OCI-LY7 (cell line): Measurements from ENCODE around the gene UFM1. TPM values are rescaled to one million over a fixed set of nuclear protein-coding genes. Genes with fewer than 3 reads are reported as not detected.

Source experiments
- BruUV-seq: library from RNA; stranded (reverse); fragments of 400-500 nt; replicated peaks from 2 replicates; lab custom pipeline; 2021; lab: Mats Ljungman, UMichigan
- CTCF ChIA-PET: fragments of 300-600 bp; sonication (Branson Sonifier 250); formaldehyde crosslinking; loops from one replicate; lab custom pipeline; 2022; ENCODE audit warnings: antibody characterized with exemption; ENCODE audit not compliant: unreplicated experiment; lab: Charles Lee
- POLR2A ChIA-PET: fragments of 300-600 bp; sonication (Branson Sonifier 250); formaldehyde crosslinking; loops from one replicate; lab custom pipeline; 2022; ENCODE audit warnings: antibody characterized with exemption; lab: Charles Lee
- DNase-seq: peaks from one replicate; pipeline ENCODE4 v3.0.0-alpha.2; 2015; ENCODE audit warnings: low spot score
- H2AFZ ChIP-seq: fragments of 200-600 bp; sonication (generic), shearing (Covaris generic); 2 replicates; pipeline ENCODE4 v1.6.1; 2014; ENCODE audit warnings: mild to moderate bottlenecking, antibody characterized with exemption, low read length, moderate library complexity
- H3K27ac ChIP-seq: fragments of 200-600 bp; sonication (generic); 2 replicates; pipeline ENCODE4 v1.5.1; 2014; ENCODE audit warnings: mixed run types, low read depth, mild to moderate bottlenecking, moderate library complexity, low read length, inconsistent platforms; ENCODE audit not compliant: poor library complexity, severe bottlenecking
- H3K36me3 ChIP-seq: fragments of 200-600 bp; sonication (generic); 2 replicates; pipeline ENCODE4 v1.6.1; 2014; ENCODE audit warnings: mild to moderate bottlenecking, antibody characterized with exemption, low read length, moderate library complexity, mixed read lengths; ENCODE audit not compliant: insufficient read depth
- H3K4me1 ChIP-seq: fragments of 200-600 bp; sonication (generic); 2 replicates; pipeline ENCODE4 v1.5.1; 2014; ENCODE audit warnings: mild to moderate bottlenecking, low read length; ENCODE audit not compliant: insufficient read depth, poor library complexity, severe bottlenecking
- H3K4me2 ChIP-seq: fragments of 200-600 bp; sonication (generic); 2 replicates; pipeline ENCODE4 v1.6.1; 2014; ENCODE audit warnings: mild to moderate bottlenecking, low read length
- H3K4me3 ChIP-seq: fragments of 200-600 bp; sonication (generic); 2 replicates; pipeline ENCODE4 v1.5.1; 2014; ENCODE audit warnings: mild to moderate bottlenecking, low read depth, low read length; ENCODE audit not compliant: poor library complexity, severe bottlenecking
- H3K79me2 ChIP-seq: fragments of 200-600 bp; sonication (generic); 2 replicates; pipeline ENCODE4 v1.6.1; 2016; ENCODE audit warnings: low read depth, mild to moderate bottlenecking, low read length, moderate library complexity, mixed read lengths; ENCODE audit not compliant: insufficient read depth
- H3K9me2 ChIP-seq: fragments of 200-600 bp; sonication (generic); 2 replicates; pipeline ENCODE4 v1.6.1; 2016; ENCODE audit warnings: mild to moderate bottlenecking, low read length, mixed read lengths; ENCODE audit not compliant: insufficient read depth
- H3K9me3 ChIP-seq: fragments of 200-600 bp; sonication (generic); 2 replicates; pipeline ENCODE4 v1.6.1; 2014; ENCODE audit warnings: mild to moderate bottlenecking, mixed run types, low read length, mixed read lengths
- H4K20me1 ChIP-seq: fragments of 200-600 bp; sonication (generic); 2 replicates; pipeline ENCODE4 v1.6.1; 2014; ENCODE audit warnings: mild to moderate bottlenecking, antibody characterized with exemption, low read length, moderate library complexity, mixed read lengths; ENCODE audit not compliant: insufficient read depth
- CTCF ChIP-seq: fragments of 200-600 bp; sonication (generic); conservative IDR thresholded peaks from 2 replicates; pipeline ENCODE4 v1.5.1; 2014; ENCODE audit warnings: mild to moderate bottlenecking, antibody characterized with exemption, low read length, moderate library complexity, mixed read lengths
- EZH2phosphoT487 ChIP-seq: fragments of 200-600 bp; sonication (generic); IDR thresholded peaks from 2 replicates; pipeline ENCODE4 v1.6.1; 2018; ENCODE audit warnings: low read depth, borderline replicate concordance, mild to moderate bottlenecking, mixed run types, antibody characterized with exemption, low read length, moderate library complexity, mixed read lengths
- intact Hi-C: fragments of 100-400 bp; cut with micrococcal nuclease; formaldehyde crosslinking; loops from one replicate; pipeline ENCODE4 v1.10.0; 2022; ENCODE audit not compliant: unreplicated experiment
- total RNA-seq, 2 experiments: library from RNA; depleted of rRNA in 1 of 2; stranded (reverse); fragments of >200 nt in 1 of 2; shearing (Covaris generic) in 1 of 2; gene quantifications; 2 replicates each; pipeline ENCODE4 v1.2.3, GENCODE V29; 2014 to 2022

UFM1 gene
- total RNA-seq, 2 experiments from 2014 or later: 33.3 to 46.9 TPM

DNA sequence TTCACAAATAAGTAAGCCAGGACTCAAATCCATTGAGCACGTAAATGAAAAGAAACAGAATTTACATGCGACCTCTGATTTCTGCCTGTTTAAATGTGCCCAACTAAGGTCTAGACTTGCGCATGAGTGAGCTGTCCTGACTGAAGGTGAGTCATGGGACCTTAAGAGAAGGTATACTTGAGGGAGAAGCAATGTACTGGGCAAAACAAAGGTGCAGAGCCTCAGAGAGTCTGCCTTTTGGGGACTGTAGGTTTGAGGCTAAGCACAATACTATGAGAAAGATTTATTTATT lies 45.8 kb downstream of the UFM1 start:
- H3K9me2 ChIP-seq: no peaks in the 10 kb centered on the region
- ChIA-PET POLR2A (no interaction called here), CTCF (no interaction called here)
- no peaks in the 10 kb centered on the region for H3K36me3 ChIP-seq
- TF ChIP-seq EZH2phosphoT487 (no peak), CTCF (no peak)
- intact Hi-C loops: no loop called here
- no peak overlapping the region for H3K4me3 ChIP-seq
- H3K4me2 ChIP-seq: no peak overlapping the region
- H3K9me3 ChIP-seq: no peaks in the 10 kb centered on the region
- no peaks in the 10 kb centered on the region for H3K4me1 ChIP-seq
- no peaks in the 10 kb centered on the region for H4K20me1 ChIP-seq
- H2AFZ ChIP-seq: no peak overlapping the region
- BruUV-seq: no TSS peak
- no peak for DNase-seq
- H3K79me2 ChIP-seq: no peaks in the 10 kb centered on the region
- H3K27ac ChIP-seq: no peak overlapping the region

DNA sequence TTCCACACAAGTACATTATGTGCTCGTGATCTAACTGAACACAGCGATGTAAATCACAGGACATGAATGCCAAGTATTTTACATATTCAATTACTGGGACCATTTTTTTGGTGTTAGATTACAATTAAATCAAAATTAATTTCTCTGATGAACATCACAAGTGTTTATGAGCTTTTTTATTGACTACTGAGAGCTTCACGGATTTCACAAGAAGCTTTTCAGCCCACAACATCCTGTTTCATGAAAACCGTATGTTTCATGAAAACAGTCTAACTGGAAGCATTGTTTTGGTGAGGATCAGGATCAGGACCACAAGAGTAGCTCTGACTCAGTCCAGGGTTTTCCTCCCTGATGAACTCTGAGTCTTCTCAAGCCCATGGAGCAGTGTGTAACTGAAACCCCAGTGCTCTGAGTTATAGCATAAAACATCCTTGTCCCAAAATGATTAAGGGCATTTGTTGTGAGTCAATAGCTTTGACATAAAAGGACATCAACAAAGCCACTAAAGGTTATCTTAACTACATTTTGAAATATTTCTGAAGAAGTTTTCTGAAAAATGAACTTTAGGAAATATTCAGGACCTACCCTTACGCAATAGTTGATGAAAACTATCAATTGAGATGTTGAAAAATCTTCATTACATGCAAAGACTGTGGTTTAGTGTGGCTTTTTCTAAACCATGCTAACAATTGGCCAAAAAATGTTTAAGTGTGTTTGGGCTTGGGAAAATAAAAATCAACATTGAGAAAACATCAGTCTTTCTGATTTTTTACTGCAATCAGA lies 49.3 kb downstream of the UFM1 start:
- Histone ChIP-seq H4K20me1 (no peaks in the 10 kb centered on the region), H2AFZ (no peak overlapping the region), H3K4me2 (no peak overlapping the region), H3K79me2 (no peaks in the 10 kb centered on the region), H3K4me1 (no peaks in the 10 kb centered on the region), H3K9me2 (no peaks in the 10 kb centered on the region), H3K27ac (no peak overlapping the region), H3K9me3 (no peaks in the 10 kb centered on the region), H3K4me3 (no peak overlapping the region), H3K36me3 (no peaks in the 10 kb centered on the region)
- BruUV-seq: no TSS peak
- ChIA-PET POLR2A (interaction anchor here (0.7 to 1.1 kb wide), 2 partner anchors 617 to 793 kb away, joined by 3 to 4 read pairs; no protein-coding TSS in a partner anchor), CTCF (no interaction called here)
- no peak for TF ChIP-seq EZH2phosphoT487
- no peak for TF ChIP-seq CTCF
- no peak for DNase-seq
- intact Hi-C loops: no loop called here

- CTCF ChIA-PET: no interaction called here
- TF ChIP-seq EZH2phosphoT487 (no peak), CTCF (no peak)
- H3K4me2 ChIP-seq: no peak overlapping the region
Observed at GRCh38 chr13:38399535-38399934, 49.9 kb downstream of the UFM1 start.

More at GRCh38 chr13:38399535-38399934, 49.9 kb downstream of the UFM1 start:
- intact Hi-C loops: no loop called here
- H3K4me1 ChIP-seq: no peaks in the 10 kb centered on the region
- POLR2A ChIA-PET: no interaction called here
- H3K9me2 ChIP-seq: no peaks in the 10 kb centered on the region
- H3K27ac ChIP-seq: no peak overlapping the region
- no peak overlapping the region for H2AFZ ChIP-seq
- no peaks in the 10 kb centered on the region for H4K20me1 ChIP-seq
- no TSS peak for BruUV-seq
- H3K4me3 ChIP-seq: no peak overlapping the region
- no peaks in the 10 kb centered on the region for H3K79me2 ChIP-seq
- H3K36me3 ChIP-seq: no peaks in the 10 kb centered on the region
- no peak for DNase-seq
- no peaks in the 10 kb centered on the region for H3K9me3 ChIP-seq
